Small intestine (tissue), 7 donors: ENCODE measurements around the gene LRRC53. TPM values are rescaled to one million over a fixed set of nuclear protein-coding genes. Genes with fewer than 3 reads are reported as not detected.

Experiments used
- DNase-seq, 2 donors: peaks; one replicate each; pipeline versions ENCODE4 v3.0.0 to v3.0.0-alpha.2; 2013
- FAIRE-seq: peaks from 2 replicates; lab custom pipeline; 2012; peaks lifted over from hg19 to GRCh38; lab: Jason Lieb, UNC
- H3K27ac ChIP-seq, 3 donors: one replicate each; pipeline ENCODE4 v1.5.1; 2013; ENCODE audit warnings: low read length in 2 of 3, mild to moderate bottlenecking in 2 of 3, control low read depth in 1 of 3, inconsistent platforms in 1 of 3, low read depth in 1 of 3, moderate library complexity in 1 of 3
- H3K27me3 ChIP-seq, 3 donors: one replicate each; pipeline ENCODE4 v1.6.1; 2013; ENCODE audit warnings: low read length in 3 of 3, inconsistent platforms in 1 of 3; ENCODE audit not compliant: control insufficient read depth in 3 of 3, insufficient read depth in 3 of 3
- H3K36me3 ChIP-seq, 3 donors: one replicate each; pipeline ENCODE4 v1.6.1; 2013; ENCODE audit warnings: low read length in 3 of 3, inconsistent platforms in 1 of 3, low read depth in 1 of 3, mild to moderate bottlenecking in 1 of 3, moderate library complexity in 1 of 3; ENCODE audit not compliant: control insufficient read depth in 3 of 3, insufficient read depth in 2 of 3
- H3K4me1 ChIP-seq, 3 donors: one replicate each; pipeline ENCODE4 v1.6.1; 2013; ENCODE audit warnings: low read length in 2 of 3, inconsistent platforms in 1 of 3, low read depth in 1 of 3, mild to moderate bottlenecking in 1 of 3, moderate library complexity in 1 of 3; ENCODE audit not compliant: control insufficient read depth in 3 of 3, insufficient read depth in 2 of 3
- H3K4me3 ChIP-seq, 3 donors: one replicate each; pipeline ENCODE4 v1.5.1; 2013; ENCODE audit warnings: low read length in 3 of 3, control low read depth in 1 of 3, inconsistent platforms in 1 of 3, low read depth in 1 of 3, mild to moderate bottlenecking in 1 of 3, moderate library complexity in 1 of 3
- H3K9me3 ChIP-seq, 2 donors: one replicate each; pipeline ENCODE4 v1.6.1; 2013; ENCODE audit warnings: low read depth in 1 of 2, low read length in 1 of 2; ENCODE audit not compliant: control insufficient read depth in 2 of 2, insufficient read depth in 1 of 2
- WGBS, 3 donors: extraction: QIAGEN DNeasy Blood & Tissue Kit; methylation state at CpG; one replicate each; pipeline ENCODE4 v1.1.7; 2013; 5-methylcytosine and 5-hydroxymethylcytosine counted together
- polyA plus RNA-seq, 4 donors: library from polyadenylated mRNA; stranded (reverse) in 3 of 4; unstranded in 1 of 4; fragments of 200-250 nt in 3 of 4; fragments of 120-200 nt in 1 of 4; gene quantifications; one replicate each; pipeline versions ENCODE4 v1.2.1 to v1.2.3, GENCODE V29; 2013
- donor health status: healthy with polysubstance abuse.
- donor health status: control.
- donor health status: control.
- donor health status: Bipolar disorder and iron deficiency.
- donor health status: healthy.

LRRC53 gene
- polyA plus RNA-seq, 4 donors = 0.03 TPM; not detected in 3

GRCh38 chr1:74526708-74527107 lies 14.3 kb upstream of the LRRC53 start:
- Histone ChIP-seq H3K36me3 (no peaks in the 10 kb centered on the region), H3K4me1 (no peaks in the 10 kb centered on the region), H3K4me3 (no peak overlapping the region), H3K9me3 (no peaks in the 10 kb centered on the region), H3K27me3 (no peaks in the 10 kb centered on the region), H3K27ac (no peak overlapping the region)
- no peak for FAIRE-seq
- 32 to 39% (median 34%) methylated on average over 2 of the region's 2 CpGs for WGBS, 3 donors
- DNase-seq = no peak

DNA sequence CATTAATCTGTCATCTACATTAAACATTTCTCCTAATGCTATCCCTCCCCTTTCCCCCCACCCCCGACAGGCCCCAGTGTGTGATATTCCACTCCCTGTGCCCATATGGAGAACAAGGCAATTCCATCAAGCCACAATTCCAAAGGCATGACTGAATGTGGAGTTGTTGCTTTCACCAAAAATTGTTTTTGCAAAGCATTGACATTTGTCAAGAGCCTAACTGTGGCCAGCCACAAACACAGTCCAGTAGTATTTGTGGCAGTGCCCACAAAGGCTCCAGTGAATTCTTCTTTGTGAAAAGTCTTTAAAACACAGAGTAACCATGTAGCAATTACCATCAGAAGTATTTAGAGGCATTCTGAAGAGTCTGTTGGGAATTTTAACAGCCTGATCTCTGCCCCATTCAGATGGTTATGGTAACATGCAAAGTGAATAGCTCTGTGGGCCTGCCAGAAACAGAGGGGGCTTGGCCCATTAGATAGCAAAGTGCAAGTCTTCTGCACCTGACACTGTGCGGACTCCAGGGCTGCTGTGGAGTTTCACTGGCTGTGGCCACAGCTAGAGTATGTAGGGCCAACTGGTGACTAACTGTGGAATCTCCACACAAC lies 11.6 kb upstream of the LRRC53 start:
- Histone ChIP-seq H3K4me1 (no peaks in the 10 kb centered on the region), H3K9me3 (no peaks in the 10 kb centered on the region), H3K27ac (no peak overlapping the region), H3K4me3 (no peak overlapping the region), H3K27me3 (no peaks in the 10 kb centered on the region), H3K36me3 (no peaks in the 10 kb centered on the region)
- FAIRE-seq (no peak), DNase-seq (no peak)
- WGBS, 3 donors = 69 to 76% (median 70%) methylated on average over 2 of the region's 2 CpGs

- H3K4me1 ChIP-seq = no peaks in the 10 kb centered on the region
- no peaks in the 10 kb centered on the region for H3K9me3 ChIP-seq
- H3K27me3 ChIP-seq = no peaks in the 10 kb centered on the region
- DNase-seq (no peak), FAIRE-seq (no peak)
- no peak overlapping the region for H3K4me3 ChIP-seq
- H3K36me3 ChIP-seq = no peaks in the 10 kb centered on the region
- WGBS, 3 donors = 34 to 44% (median 38%) methylated on average over 4 of the region's 4 CpGs
- no peak overlapping the region for H3K27ac ChIP-seq
These were observed 9.7 kb upstream of the LRRC53 start for GRCh38 chr1:74522148-74522547.

GRCh38 chr1:74517599-74518051 lies 5.2 kb upstream of the LRRC53 start:
- no peak overlapping the region for H3K4me3 ChIP-seq
- H3K9me3 ChIP-seq = no peaks in the 10 kb centered on the region
- no peaks in the 10 kb centered on the region for H3K4me1 ChIP-seq
- H3K27me3 ChIP-seq = no peaks in the 10 kb centered on the region
- WGBS, 3 donors = 80 to 90% (median 87%) methylated on average over 6 of the region's 6 CpGs
- no peak overlapping the region for H3K27ac ChIP-seq
- no peak for FAIRE-seq
- H3K36me3 ChIP-seq = no peaks in the 10 kb centered on the region
- DNase-seq = no peak

- H3K9me3 ChIP-seq = no peaks in the 10 kb centered on the region
- no peak overlapping the region for H3K4me3 ChIP-seq
- no peaks in the 10 kb centered on the region for H3K36me3 ChIP-seq
- FAIRE-seq (no peak), DNase-seq (no peak)
- H3K27me3 ChIP-seq = no peaks in the 10 kb centered on the region
- WGBS, 3 donors = 63 to 71% (median 66%) methylated on average over 8 of the region's 8 CpGs
- no peaks in the 10 kb centered on the region for H3K4me1 ChIP-seq
- no peak overlapping the region for H3K27ac ChIP-seq
These were observed 1.2 kb upstream of the LRRC53 start for GRCh38 chr1:74513411-74514300.

- Histone ChIP-seq H3K4me1 (no peaks in the 10 kb centered on the region), H3K4me3 (no peak overlapping the region), H3K9me3 (no peaks in the 10 kb centered on the region), H3K36me3 (no peaks in the 10 kb centered on the region), H3K27me3 (no peaks in the 10 kb centered on the region), H3K27ac (no peak overlapping the region)
- whole genome bisulfite sequencing, 3 donors = 27 to 28% (median 28%) methylated on average over 3 of the region's 3 CpGs
- FAIRE-seq (no peak), DNase-seq (no peak)
These were observed 4.0 kb downstream of the LRRC53 start for GRCh38 chr1:74508449-74508848.

- H3K9me3 ChIP-seq = no peaks in the 10 kb centered on the region
- FAIRE-seq = no peak
- peak overlapping the region in 1 of 3 donors; percentile 5 for H3K27ac ChIP-seq
- H3K36me3 ChIP-seq = no peaks in the 10 kb centered on the region
- WGBS, 3 donors = 65 to 77% (median 69%) methylated on average over 8 of the region's 8 CpGs
- no peaks in the 10 kb centered on the region for H3K4me1 ChIP-seq
- no peak overlapping the region for H3K4me3 ChIP-seq
- H3K27me3 ChIP-seq = no peaks in the 10 kb centered on the region
- DNase-seq = no peak
These were observed 6.3 kb downstream of the LRRC53 start for GRCh38 chr1:74505928-74506710.

DNA sequence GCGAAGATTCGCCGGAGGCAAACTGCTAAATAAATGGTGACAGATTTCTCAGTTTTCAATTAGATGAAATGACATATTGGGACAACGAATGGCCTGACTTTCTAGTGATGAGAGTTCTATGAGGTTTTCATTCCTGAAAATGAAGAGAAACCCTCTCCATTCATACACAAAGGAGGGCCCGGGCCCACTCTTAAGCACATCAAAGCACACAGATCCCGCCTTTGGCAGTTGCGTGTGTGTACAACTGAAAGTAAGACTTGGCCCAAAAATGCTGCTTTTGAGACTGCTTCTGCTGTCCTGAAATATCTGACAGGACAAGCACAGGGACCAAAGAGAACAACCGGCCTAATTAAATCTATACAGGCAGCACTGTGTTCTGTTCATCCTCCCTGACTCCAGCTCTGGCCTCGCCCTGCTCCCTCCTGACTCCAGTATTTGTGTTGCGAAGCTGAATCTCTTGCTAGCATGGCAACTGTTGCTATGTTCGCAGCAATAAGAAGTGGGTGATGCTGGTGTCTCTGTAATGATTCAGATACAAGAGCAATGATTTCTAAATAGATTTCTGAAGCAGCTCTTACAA lies 7.4 kb downstream of the LRRC53 start:
- Histone ChIP-seq H3K4me1 (no peaks in the 10 kb centered on the region), H3K9me3 (no peaks in the 10 kb centered on the region), H3K36me3 (no peaks in the 10 kb centered on the region), H3K27me3 (no peaks in the 10 kb centered on the region), H3K4me3 (no peak overlapping the region), H3K27ac (peak overlapping the region in 1 of 3 donors; percentile 32)
- no peak for FAIRE-seq
- WGBS, 3 donors = 56 to 64% (median 63%) methylated on average over 11 of the region's 11 CpGs
- DNase-seq = peak; percentile 8 to 25
